ENCODE measurements around the gene CNTNAP2. TPM values are rescaled to one million over a fixed set of nuclear protein-coding genes. Genes with fewer than 3 reads are reported as not detected.

CNTNAP2 gene
- total RNA-seq, 6 experiments from 2014 or later = 0.07 to 0.13 (median 0.12) TPM; not detected in 3

- DNase-seq = no peak
- Mint-ChIP-seq H3K27me3 (ENCODE audit: insufficient read depth) (no peaks in the 10 kb centered on the region; the same call in 1 of the 2 replicates), H3K9me3 (peaks cover 47% of the 10 kb centered on the region), H3K4me3 (no peak overlapping the region), H3K27ac (no peak overlapping the region), H3K36me3 (ENCODE audit: low read depth) (0 out of 2 replicates have a peak, but pooled peaks cover 8% of the 10 kb centered on the region), H3K4me1 (ENCODE audit: low read depth) (no peaks in the 10 kb centered on the region)
- no peak for TF ChIP-seq CTCF (IDR thresholded peaks at IDR 0.05)
Observed at GRCh38 chr7:147261693-147262092, 1145.1 kb downstream of the CNTNAP2 start.

- H3K27me3 Mint-ChIP-seq (ENCODE audit: insufficient read depth) = no peaks in the 10 kb centered on the region; the same call in 1 of the 2 replicates
- no peaks in the 10 kb centered on the region for H3K4me1 Mint-ChIP-seq (ENCODE audit: low read depth)
- no peak for TF ChIP-seq CTCF (IDR thresholded peaks at IDR 0.05)
- peaks cover 43% of the 10 kb centered on the region for H3K9me3 Mint-ChIP-seq
- no peak overlapping the region for H3K27ac Mint-ChIP-seq
- H3K36me3 Mint-ChIP-seq (ENCODE audit: low read depth) = 0 out of 2 replicates have a peak, but pooled peaks cover 8% of the 10 kb centered on the region
- no peak for DNase-seq
- H3K4me3 Mint-ChIP-seq = no peak overlapping the region
Observed at GRCh38 chr7:147265528-147265927, 1148.9 kb downstream of the CNTNAP2 start.

GRCh38 chr7:147276106-147276505 is 1159.5 kb downstream of the CNTNAP2 start:
- DNase-seq = no peak
- H3K27me3 Mint-ChIP-seq (ENCODE audit: insufficient read depth) = no peaks in the 10 kb centered on the region

GRCh38 chr7:147276783-147277370 is 1160.3 kb downstream of the CNTNAP2 start:
- Mint-ChIP-seq H3K36me3 (ENCODE audit: low read depth) (no peaks in the 10 kb centered on the region; the same call in 1 of the 2 replicates), H3K4me3 (no peak overlapping the region), H3K27ac (no peak overlapping the region), H3K4me1 (ENCODE audit: low read depth) (no peaks in the 10 kb centered on the region), H3K9me3 (peaks cover 14% of the 10 kb centered on the region), H3K27me3 (ENCODE audit: insufficient read depth) (no peaks in the 10 kb centered on the region)
- no peak for TF ChIP-seq CTCF (IDR thresholded peaks at IDR 0.05)
- no peak for DNase-seq

More at GRCh38 chr7:147276106-147276505, 1159.5 kb downstream of the CNTNAP2 start:
- H3K27ac Mint-ChIP-seq = no peak overlapping the region
- no peak for TF ChIP-seq CTCF (IDR thresholded peaks at IDR 0.05)
- no peaks in the 10 kb centered on the region for H3K4me1 Mint-ChIP-seq (ENCODE audit: low read depth)
- no peak overlapping the region for H3K4me3 Mint-ChIP-seq
- H3K36me3 Mint-ChIP-seq (ENCODE audit: low read depth) = no peaks in the 10 kb centered on the region; the same call in 1 of the 2 replicates
- peaks cover 14% of the 10 kb centered on the region for H3K9me3 Mint-ChIP-seq

GRCh38 chr7:147279514-147279913 is 1162.9 kb downstream of the CNTNAP2 start:
- DNase-seq = no peak
- no peak overlapping the region for H3K27ac Mint-ChIP-seq
- TF ChIP-seq CTCF (IDR thresholded peaks at IDR 0.05) = no peak

More at GRCh38 chr7:147279514-147279913, 1162.9 kb downstream of the CNTNAP2 start:
- Mint-ChIP-seq H3K4me3 (no peak overlapping the region), H3K9me3 (peaks cover 10% of the 10 kb centered on the region; the same call in 1 of the 2 replicates), H3K36me3 (ENCODE audit: low read depth) (no peaks in the 10 kb centered on the region), H3K27me3 (ENCODE audit: insufficient read depth) (no peaks in the 10 kb centered on the region), H3K4me1 (ENCODE audit: low read depth) (no peaks in the 10 kb centered on the region)

Data from HFFc6 (cell line).